MM.1S (cell line): Measurements from ENCODE around the gene CSH2.
"Not testable (repeated sequence)": the region's sequence is repeated elsewhere in the genome, so short reads cannot be mapped to it uniquely, and the experiment has no call there.

Experiments
- EZH2 ChIP-seq: fragments of 300-600 bp; sonication (generic); optimal IDR thresholded peaks from 2 replicates; pipeline ENCODE3; 2017; ENCODE audit warnings: low read depth, mild to moderate bottlenecking, antibody characterized with exemption, low read length, mixed read lengths
- TF ChIP-seq, protein P1 (sequence below): fragments of 300-600 bp; sonication (generic); IDR thresholded peaks from 2 replicates; pipeline ENCODE4 v1.5.1; 2016; ENCODE audit warnings: antibody characterized with exemption, low read length, mixed read lengths

DNA sequence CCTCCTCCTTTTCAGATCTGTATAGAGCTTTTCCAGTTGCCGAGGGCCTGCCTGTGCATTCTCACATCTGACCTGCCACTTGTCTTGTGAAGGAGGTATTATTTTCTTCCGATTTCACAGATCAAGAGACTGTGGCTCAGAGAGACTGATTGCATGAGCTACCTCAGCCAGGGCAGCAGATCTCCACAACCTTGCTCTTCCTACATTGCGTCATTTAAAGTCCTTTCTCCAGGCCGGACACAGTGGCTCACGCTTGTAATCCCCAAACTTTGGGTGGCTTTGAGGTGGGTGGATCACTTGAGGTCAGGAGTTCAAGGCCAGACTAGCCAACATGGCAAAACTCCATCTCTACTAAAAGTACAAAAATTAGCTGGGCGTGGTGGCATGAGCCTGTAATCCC, 46.6 kb upstream of the CSH2 start:
- TF ChIP-seq, protein P1, sequence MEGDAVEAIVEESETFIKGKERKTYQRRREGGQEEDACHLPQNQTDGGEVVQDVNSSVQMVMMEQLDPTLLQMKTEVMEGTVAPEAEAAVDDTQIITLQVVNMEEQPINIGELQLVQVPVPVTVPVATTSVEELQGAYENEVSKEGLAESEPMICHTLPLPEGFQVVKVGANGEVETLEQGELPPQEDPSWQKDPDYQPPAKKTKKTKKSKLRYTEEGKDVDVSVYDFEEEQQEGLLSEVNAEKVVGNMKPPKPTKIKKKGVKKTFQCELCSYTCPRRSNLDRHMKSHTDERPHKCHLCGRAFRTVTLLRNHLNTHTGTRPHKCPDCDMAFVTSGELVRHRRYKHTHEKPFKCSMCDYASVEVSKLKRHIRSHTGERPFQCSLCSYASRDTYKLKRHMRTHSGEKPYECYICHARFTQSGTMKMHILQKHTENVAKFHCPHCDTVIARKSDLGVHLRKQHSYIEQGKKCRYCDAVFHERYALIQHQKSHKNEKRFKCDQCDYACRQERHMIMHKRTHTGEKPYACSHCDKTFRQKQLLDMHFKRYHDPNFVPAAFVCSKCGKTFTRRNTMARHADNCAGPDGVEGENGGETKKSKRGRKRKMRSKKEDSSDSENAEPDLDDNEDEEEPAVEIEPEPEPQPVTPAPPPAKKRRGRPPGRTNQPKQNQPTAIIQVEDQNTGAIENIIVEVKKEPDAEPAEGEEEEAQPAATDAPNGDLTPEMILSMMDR: not testable (repeated sequence)
- TF ChIP-seq EZH2: not testable (repeated sequence)
